ENCODE data around the gene CHMP4A. TPM values are rescaled to one million over a fixed set of nuclear protein-coding genes. Genes with fewer than 3 reads are reported as not detected.
A peak's percentile ranks its signal among the peaks of the same experiment; 100 is the strongest.

Gene CHMP4A
- total RNA-seq, 1 donor from 2014 or later = 32.2 TPM

DNA sequence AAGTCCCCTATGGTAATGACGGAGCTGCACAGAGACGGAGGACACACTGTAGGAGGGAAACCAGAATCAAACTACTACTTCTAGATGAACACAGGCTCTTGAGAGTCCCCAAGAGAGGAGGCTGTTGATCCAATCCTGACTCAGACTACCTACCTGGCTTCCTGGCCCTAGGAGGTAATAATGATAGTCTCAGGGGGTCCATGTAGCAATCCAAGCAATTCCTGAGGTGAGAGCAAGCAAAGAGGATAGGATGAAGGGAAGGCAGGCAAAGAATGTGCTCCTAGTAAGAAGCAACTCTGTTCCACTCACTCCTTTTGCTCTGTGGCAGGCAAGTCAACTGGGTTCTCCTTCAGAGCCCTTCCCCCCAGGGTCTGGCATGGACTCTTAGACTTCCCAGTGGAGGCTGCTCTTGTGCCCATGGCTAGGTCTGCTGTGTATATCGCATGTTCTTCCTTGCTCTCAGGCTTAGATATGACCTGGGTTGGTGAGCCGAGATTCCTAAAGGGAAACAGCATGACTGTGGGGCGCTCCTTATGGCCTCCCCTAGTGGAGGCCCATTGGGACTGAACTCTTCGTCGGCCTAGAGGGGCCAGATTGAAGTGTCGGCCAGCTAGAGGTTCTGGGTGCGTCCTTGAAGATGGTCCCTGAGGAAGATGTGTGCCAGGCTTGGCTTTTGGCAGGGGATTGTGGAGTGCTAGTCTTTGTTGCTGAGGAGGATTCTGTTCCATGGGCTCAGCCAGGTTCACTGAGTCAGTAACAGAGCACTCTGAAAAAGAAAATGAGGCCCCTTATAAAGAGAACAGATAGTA is 27.0 kb upstream of the CHMP4A start:
- Histone ChIP-seq H4K20me1 (ENCODE audit: insufficient read depth, low read length) (peaks cover 26% of the 10 kb centered on the region), H3K27me3 (ENCODE audit: insufficient read depth, low read length) (no peaks in the 10 kb centered on the region), H3K27ac (ENCODE audit: low read depth, low read length) (no peak overlapping the region), H3K9me3 (ENCODE audit: insufficient read depth, low read depth, low read length) (no peaks in the 10 kb centered on the region), H3K79me2 (ENCODE audit: insufficient read depth, low read length) (peaks cover 52% of the 10 kb centered on the region), H3K4me3 (ENCODE audit: insufficient read depth, low read depth, low read length) (no peak overlapping the region), H3K9ac (ENCODE audit: low read length) (peak overlapping the region; percentile 21), H3K4me1 (ENCODE audit: insufficient read depth, low read length) (peaks cover 30% of the 10 kb centered on the region), H2AFZ (ENCODE audit: low read depth, low read length) (no peak overlapping the region), H3K36me3 (ENCODE audit: insufficient read depth, low read length) (peaks cover 47% of the 10 kb centered on the region), H3K4me2 (ENCODE audit: low read length) (peak overlapping the region; percentile 93)
- no peak for FAIRE-seq
- no peak for TF ChIP-seq EZH2 (IDR thresholded peaks at IDR 0.05; ENCODE audit: insufficient read depth, low read length)
- TF ChIP-seq, protein P1, sequence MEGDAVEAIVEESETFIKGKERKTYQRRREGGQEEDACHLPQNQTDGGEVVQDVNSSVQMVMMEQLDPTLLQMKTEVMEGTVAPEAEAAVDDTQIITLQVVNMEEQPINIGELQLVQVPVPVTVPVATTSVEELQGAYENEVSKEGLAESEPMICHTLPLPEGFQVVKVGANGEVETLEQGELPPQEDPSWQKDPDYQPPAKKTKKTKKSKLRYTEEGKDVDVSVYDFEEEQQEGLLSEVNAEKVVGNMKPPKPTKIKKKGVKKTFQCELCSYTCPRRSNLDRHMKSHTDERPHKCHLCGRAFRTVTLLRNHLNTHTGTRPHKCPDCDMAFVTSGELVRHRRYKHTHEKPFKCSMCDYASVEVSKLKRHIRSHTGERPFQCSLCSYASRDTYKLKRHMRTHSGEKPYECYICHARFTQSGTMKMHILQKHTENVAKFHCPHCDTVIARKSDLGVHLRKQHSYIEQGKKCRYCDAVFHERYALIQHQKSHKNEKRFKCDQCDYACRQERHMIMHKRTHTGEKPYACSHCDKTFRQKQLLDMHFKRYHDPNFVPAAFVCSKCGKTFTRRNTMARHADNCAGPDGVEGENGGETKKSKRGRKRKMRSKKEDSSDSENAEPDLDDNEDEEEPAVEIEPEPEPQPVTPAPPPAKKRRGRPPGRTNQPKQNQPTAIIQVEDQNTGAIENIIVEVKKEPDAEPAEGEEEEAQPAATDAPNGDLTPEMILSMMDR (IDR thresholded peaks at IDR 0.05; ENCODE audit: insufficient read depth, low read depth, low read length) = no peak
- peak overlapping the region; percentile 75 for H3K27ac Mint-ChIP-seq (ENCODE audit: unreplicated experiment)
- peak overlapping the region; percentile 95 for H3K4me3 Mint-ChIP-seq (ENCODE audit: unreplicated experiment)
- H3K36me3 Mint-ChIP-seq (ENCODE audit: low read depth, unreplicated experiment) = peaks cover 39% of the 10 kb centered on the region
- no peaks in the 10 kb centered on the region for H3K9me3 Mint-ChIP-seq (ENCODE audit: unreplicated experiment)
- H3K27me3 Mint-ChIP-seq (ENCODE audit: low read depth, unreplicated experiment) = no peaks in the 10 kb centered on the region
- no peak for DNase-seq (ENCODE audit: low read depth)
- peaks cover 42% of the 10 kb centered on the region for H3K4me1 Mint-ChIP-seq (ENCODE audit: low read depth, unreplicated experiment)

DNA sequence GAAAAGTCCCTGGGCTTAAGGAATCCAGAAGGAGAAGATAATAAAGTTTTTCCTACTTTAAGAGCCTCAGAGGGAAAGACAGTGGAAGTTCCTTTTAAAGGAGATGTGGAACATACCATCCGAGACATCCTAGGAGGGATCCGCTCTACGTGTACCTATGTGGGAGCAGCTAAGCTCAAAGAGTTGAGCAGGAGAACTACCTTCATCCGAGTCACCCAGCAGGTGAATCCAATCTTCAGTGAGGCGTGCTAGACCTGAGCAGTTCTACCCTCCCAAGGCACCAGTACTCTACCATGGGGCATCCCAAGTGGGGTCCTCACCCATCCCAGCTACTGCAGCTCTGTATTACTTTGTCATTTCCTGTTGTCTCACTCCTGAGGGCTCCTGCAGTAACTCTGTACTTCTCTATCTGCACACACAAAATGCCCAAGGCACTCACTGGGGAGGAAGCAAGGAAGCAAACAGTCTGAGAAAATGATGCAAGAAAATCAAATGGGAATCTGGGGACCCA is 25.3 kb upstream of the CHMP4A start:
- H3K27ac Mint-ChIP-seq (ENCODE audit: unreplicated experiment) = peak overlapping the region; percentile 29
- H3K9me3 ChIP-seq (ENCODE audit: insufficient read depth, low read depth, low read length) = no peaks in the 10 kb centered on the region
- no peak overlapping the region for H3K4me3 ChIP-seq (ENCODE audit: insufficient read depth, low read depth, low read length)
- peaks cover 39% of the 10 kb centered on the region for H3K36me3 Mint-ChIP-seq (ENCODE audit: low read depth, unreplicated experiment)
- TF ChIP-seq, protein P1 (IDR thresholded peaks at IDR 0.05; ENCODE audit: insufficient read depth, low read depth, low read length) = no peak
- TF ChIP-seq EZH2 (IDR thresholded peaks at IDR 0.05; ENCODE audit: insufficient read depth, low read length) = no peak
- H3K27me3 ChIP-seq (ENCODE audit: insufficient read depth, low read length) = no peaks in the 10 kb centered on the region
- peak overlapping the region; percentile 63 for H3K4me3 Mint-ChIP-seq (ENCODE audit: unreplicated experiment)
- H3K79me2 ChIP-seq (ENCODE audit: insufficient read depth, low read length) = peaks cover 69% of the 10 kb centered on the region
- no peaks in the 10 kb centered on the region for H3K9me3 Mint-ChIP-seq (ENCODE audit: unreplicated experiment)
- peak overlapping the region; percentile 93 for H3K4me2 ChIP-seq (ENCODE audit: low read length)
- no peak overlapping the region for H3K9ac ChIP-seq (ENCODE audit: low read length)
- DNase-seq (ENCODE audit: low read depth) (no peak), FAIRE-seq (no peak)
- peaks cover 49% of the 10 kb centered on the region for H3K4me1 Mint-ChIP-seq (ENCODE audit: low read depth, unreplicated experiment)
- H3K4me1 ChIP-seq (ENCODE audit: insufficient read depth, low read length) = peaks cover 36% of the 10 kb centered on the region
- H3K27me3 Mint-ChIP-seq (ENCODE audit: low read depth, unreplicated experiment) = no peaks in the 10 kb centered on the region
- no peak overlapping the region for H3K27ac ChIP-seq (ENCODE audit: low read depth, low read length)
- H3K36me3 ChIP-seq (ENCODE audit: insufficient read depth, low read length) = peaks cover 52% of the 10 kb centered on the region
- peaks cover 26% of the 10 kb centered on the region for H4K20me1 ChIP-seq (ENCODE audit: insufficient read depth, low read length)
- no peak overlapping the region for H2AFZ ChIP-seq (ENCODE audit: low read depth, low read length)

DNA sequence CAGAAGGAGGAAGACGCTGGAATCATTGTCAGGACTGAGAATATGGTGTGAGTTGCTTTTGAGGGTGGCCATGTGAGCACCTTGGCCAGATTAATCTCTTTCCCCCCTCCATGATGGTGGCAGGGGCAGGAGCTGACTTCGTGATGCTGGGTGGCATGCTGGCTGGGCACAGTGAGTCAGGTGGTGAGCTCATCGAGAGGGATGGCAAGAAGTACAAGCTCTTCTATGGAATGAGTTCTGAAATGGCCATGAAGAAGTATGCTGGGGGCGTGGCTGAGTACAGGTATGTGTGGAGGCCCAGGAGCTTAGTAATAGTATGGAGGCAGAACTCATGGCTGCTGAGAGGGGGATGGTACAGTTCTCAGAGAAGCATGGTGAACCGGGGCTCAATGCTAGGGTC is 24.8 kb upstream of the CHMP4A start:
- Histone ChIP-seq H4K20me1 (ENCODE audit: insufficient read depth, low read length) (peaks cover 26% of the 10 kb centered on the region), H3K4me2 (ENCODE audit: low read length) (no peak overlapping the region), H3K9me3 (ENCODE audit: insufficient read depth, low read depth, low read length) (no peaks in the 10 kb centered on the region), H3K4me3 (ENCODE audit: insufficient read depth, low read depth, low read length) (no peak overlapping the region), H3K27ac (ENCODE audit: low read depth, low read length) (no peak overlapping the region), H3K79me2 (ENCODE audit: insufficient read depth, low read length) (peaks cover 73% of the 10 kb centered on the region), H3K9ac (ENCODE audit: low read length) (no peak overlapping the region), H3K27me3 (ENCODE audit: insufficient read depth, low read length) (no peaks in the 10 kb centered on the region), H3K36me3 (ENCODE audit: insufficient read depth, low read length) (peaks cover 52% of the 10 kb centered on the region), H3K4me1 (ENCODE audit: insufficient read depth, low read length) (peaks cover 40% of the 10 kb centered on the region), H2AFZ (ENCODE audit: low read depth, low read length) (no peak overlapping the region)
- TF ChIP-seq, protein P1 (IDR thresholded peaks at IDR 0.05; ENCODE audit: insufficient read depth, low read depth, low read length) = no peak
- TF ChIP-seq EZH2 (IDR thresholded peaks at IDR 0.05; ENCODE audit: insufficient read depth, low read length) = no peak
- FAIRE-seq (no peak), DNase-seq (ENCODE audit: low read depth) (no peak)
- H3K4me3 Mint-ChIP-seq (ENCODE audit: unreplicated experiment) = peak overlapping the region; percentile 63
- peak overlapping the region; percentile 53 for H3K27ac Mint-ChIP-seq (ENCODE audit: unreplicated experiment)
- H3K9me3 Mint-ChIP-seq (ENCODE audit: unreplicated experiment) = no peaks in the 10 kb centered on the region
- H3K4me1 Mint-ChIP-seq (ENCODE audit: low read depth, unreplicated experiment) = peaks cover 50% of the 10 kb centered on the region
- H3K36me3 Mint-ChIP-seq (ENCODE audit: low read depth, unreplicated experiment) = peaks cover 39% of the 10 kb centered on the region
- no peaks in the 10 kb centered on the region for H3K27me3 Mint-ChIP-seq (ENCODE audit: low read depth, unreplicated experiment)

All from astrocyte (in vitro differentiated cells and primary cell).